Measurements from ENCODE around the gene SGMS1. TPM values are rescaled to one million over a fixed set of nuclear protein-coding genes. Genes with fewer than 3 reads are reported as not detected.

Gene SGMS1
- total RNA-seq, 6 experiments from 2014 or later, result 13.6 to 49.8 (median 20.0) TPM

DNA sequence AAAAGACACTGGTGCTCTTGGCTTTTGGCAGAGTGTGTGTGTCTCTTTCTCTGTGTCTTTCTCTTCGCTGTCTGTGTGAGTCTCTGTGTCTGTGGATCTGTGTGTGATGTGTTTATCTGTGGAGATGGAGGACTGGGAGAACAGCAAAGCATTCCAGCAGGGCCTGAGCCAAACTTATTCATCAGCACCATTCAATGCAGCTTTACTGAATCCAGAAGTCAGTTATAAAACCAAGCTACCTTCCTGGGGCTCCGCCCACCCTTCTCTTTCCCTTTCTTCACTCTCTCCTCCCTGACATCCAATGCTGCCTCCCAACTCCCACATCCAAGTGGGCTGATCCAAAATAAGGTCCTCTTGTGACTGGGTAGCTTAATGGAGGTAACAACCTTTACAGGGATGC, 3.9 kb downstream of the SGMS1 start:
- ATAC-seq (no peak), DNase-seq (no peak)
- TF ChIP-seq, protein P1, sequence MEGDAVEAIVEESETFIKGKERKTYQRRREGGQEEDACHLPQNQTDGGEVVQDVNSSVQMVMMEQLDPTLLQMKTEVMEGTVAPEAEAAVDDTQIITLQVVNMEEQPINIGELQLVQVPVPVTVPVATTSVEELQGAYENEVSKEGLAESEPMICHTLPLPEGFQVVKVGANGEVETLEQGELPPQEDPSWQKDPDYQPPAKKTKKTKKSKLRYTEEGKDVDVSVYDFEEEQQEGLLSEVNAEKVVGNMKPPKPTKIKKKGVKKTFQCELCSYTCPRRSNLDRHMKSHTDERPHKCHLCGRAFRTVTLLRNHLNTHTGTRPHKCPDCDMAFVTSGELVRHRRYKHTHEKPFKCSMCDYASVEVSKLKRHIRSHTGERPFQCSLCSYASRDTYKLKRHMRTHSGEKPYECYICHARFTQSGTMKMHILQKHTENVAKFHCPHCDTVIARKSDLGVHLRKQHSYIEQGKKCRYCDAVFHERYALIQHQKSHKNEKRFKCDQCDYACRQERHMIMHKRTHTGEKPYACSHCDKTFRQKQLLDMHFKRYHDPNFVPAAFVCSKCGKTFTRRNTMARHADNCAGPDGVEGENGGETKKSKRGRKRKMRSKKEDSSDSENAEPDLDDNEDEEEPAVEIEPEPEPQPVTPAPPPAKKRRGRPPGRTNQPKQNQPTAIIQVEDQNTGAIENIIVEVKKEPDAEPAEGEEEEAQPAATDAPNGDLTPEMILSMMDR (IDR thresholded peaks at IDR 0.05), result no peak
- TF ChIP-seq POLR2A (IDR thresholded peaks at IDR 0.05), result no peak
- Histone ChIP-seq H3K27ac (no peak overlapping the region), H3K4me1 (peaks cover 0 to 19% (median 7%) of the 10 kb centered on the region in 4 donors), H3K9me3 (no peaks in the 10 kb centered on the region), H3K27me3 (no peaks in the 10 kb centered on the region), H3K36me3 (no peaks in the 10 kb centered on the region), H3K4me3 (no peak overlapping the region)
- WGBS (ENCODE audit: insufficient coverage, low coverage, low lambda C conversion rate, missing lambda C conversion rate), result 75% methylated on average over 1 of the region's 2 CpGs
- intact Hi-C loops (cut with DNase I), result loop anchor here in 1 of 2 donors (10.0 kb wide), 1 partner anchor 45 kb away; no protein-coding TSS in a partner anchor

DNA sequence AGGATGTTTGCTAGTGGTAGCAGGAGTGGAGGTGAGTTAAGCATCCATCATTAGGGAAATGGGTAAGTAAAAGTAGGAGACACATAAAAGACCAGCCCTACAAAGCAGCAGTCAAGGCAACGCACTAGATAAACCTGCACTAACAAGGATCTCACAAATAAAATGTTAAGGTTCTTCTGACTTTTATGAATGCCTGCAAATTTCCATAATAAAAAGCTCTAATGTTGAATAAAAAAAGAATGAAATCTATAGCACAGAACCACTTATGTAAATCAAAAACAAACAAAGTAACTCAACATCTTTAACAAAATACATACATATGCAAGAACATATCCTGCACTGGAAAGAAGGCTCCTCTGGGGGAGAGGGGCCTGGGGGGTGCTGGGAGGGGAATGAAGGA, 4.6 kb downstream of the SGMS1 start:
- intact Hi-C loops (cut with DNase I), result no loop called here
- 91% methylated on average over 1 of the region's 1 CpG for WGBS (ENCODE audit: insufficient coverage, low coverage, low lambda C conversion rate, missing lambda C conversion rate)
- Histone ChIP-seq H3K4me1 (peaks cover 0 to 26% (median 11%) of the 10 kb centered on the region in 4 donors), H3K9me3 (no peaks in the 10 kb centered on the region), H3K27ac (no peak overlapping the region), H3K36me3 (no peaks in the 10 kb centered on the region), H3K4me3 (no peak overlapping the region), H3K27me3 (no peaks in the 10 kb centered on the region)
- ATAC-seq (no peak), DNase-seq (no peak)
- no peak for TF ChIP-seq POLR2A (IDR thresholded peaks at IDR 0.05)
- TF ChIP-seq, protein P1 (IDR thresholded peaks at IDR 0.05), result no peak

DNA sequence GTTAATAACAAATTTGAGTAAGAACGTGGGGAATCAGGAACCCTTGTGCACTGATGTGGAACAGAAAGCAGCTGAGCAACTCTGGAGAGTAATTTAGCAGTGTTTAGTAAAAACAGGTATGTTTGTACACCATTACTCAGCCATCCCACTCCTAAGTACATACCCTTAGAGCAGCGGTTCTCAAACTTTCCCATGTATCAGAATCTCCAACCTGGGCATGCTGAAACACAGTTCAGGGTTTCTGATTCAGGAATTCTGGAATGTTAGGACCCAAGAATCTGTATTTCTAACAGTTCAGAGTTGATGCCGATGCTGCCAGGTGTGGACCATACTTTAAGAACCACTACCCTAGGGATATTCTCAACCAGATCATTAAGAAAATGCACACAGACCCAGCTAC, 5.1 kb downstream of the SGMS1 start:
- peaks cover 0 to 31% (median 13%) of the 10 kb centered on the region in 4 donors for H3K4me1 ChIP-seq

DNA sequence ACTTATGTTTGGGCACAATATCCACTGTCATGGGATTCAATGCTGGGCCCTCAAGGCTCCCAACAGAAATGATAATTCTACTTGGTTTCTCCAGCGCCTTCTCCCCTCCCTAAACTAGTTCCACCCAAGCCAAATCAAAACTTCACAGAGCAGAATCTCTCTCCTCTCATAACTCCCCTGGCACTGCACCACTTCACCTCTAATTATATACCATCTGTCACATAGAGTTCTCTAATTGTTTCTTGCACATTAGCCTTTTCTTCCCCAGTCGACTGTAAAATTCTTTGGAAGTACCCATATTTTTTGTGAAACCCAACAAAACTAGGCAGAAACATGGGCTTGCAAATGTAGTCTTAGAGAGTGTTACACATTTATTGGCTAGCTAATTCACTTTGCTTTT, 8.1 kb downstream of the SGMS1 start:
- Histone ChIP-seq H3K9me3 (no peaks in the 10 kb centered on the region), H3K36me3 (no peaks in the 10 kb centered on the region), H3K4me1 (peaks cover 0 to 33% (median 11%) of the 10 kb centered on the region in 4 donors), H3K4me3 (no peak overlapping the region), H3K27ac (no peak overlapping the region), H3K27me3 (no peaks in the 10 kb centered on the region)
- ATAC-seq (no peak), DNase-seq (no peak)
- intact Hi-C loops (cut with DNase I), result no loop called here
- WGBS (ENCODE audit: insufficient coverage, low coverage, low lambda C conversion rate, missing lambda C conversion rate), result 88% methylated on average over 2 of the region's 2 CpGs
- TF ChIP-seq, protein P1 (IDR thresholded peaks at IDR 0.05), result no peak
- TF ChIP-seq POLR2A (IDR thresholded peaks at IDR 0.05), result no peak

More for the DNA sequence above, 5.1 kb downstream of the SGMS1 start:
- Histone ChIP-seq H3K27me3 (no peaks in the 10 kb centered on the region), H3K27ac (no peak overlapping the region), H3K4me3 (no peak overlapping the region), H3K36me3 (no peaks in the 10 kb centered on the region), H3K9me3 (no peaks in the 10 kb centered on the region)
- TF ChIP-seq POLR2A (IDR thresholded peaks at IDR 0.05), result no peak
- TF ChIP-seq, protein P1 (IDR thresholded peaks at IDR 0.05), result no peak
- DNase-seq (no peak), ATAC-seq (no peak)
- intact Hi-C loops (cut with DNase I), result no loop called here
- 39% methylated on average over 2 of the region's 3 CpGs for WGBS (ENCODE audit: insufficient coverage, low coverage, low lambda C conversion rate, missing lambda C conversion rate)
